GM13976 (cell line): ENCODE measurements around the gene CSPG5.

Experiments
- DNase-seq: peaks from one replicate; pipeline ENCODE4 v3.0.0; 2012; ENCODE audit warnings: low spot score
- CTCF ChIP-seq: IDR thresholded peaks from 2 replicates; pipeline ENCODE4 v1.5.1; 2012; ENCODE audit warnings: borderline replicate concordance, mild to moderate bottlenecking; ENCODE audit not compliant: insufficient read depth; ENCODE audit errors: extremely low read depth, missing control alignments, control extremely low read depth
- in situ Hi-C: fragments of 300-500 bp; cut with MboI; formaldehyde crosslinking; loops from one replicate; pipeline ENCODE4 v1.12.0; 2022; ENCODE audit warnings: low sequenced_read_pairs, mixed read lengths, inconsistent platforms; ENCODE audit not compliant: unreplicated experiment

Gene CSPG5

GRCh38 chr3:47522082-47522987, 56.3 kb downstream of the CSPG5 start:
- TF ChIP-seq CTCF = peak; percentile 85

GRCh38 chr3:47520756-47521155, 57.9 kb downstream of the CSPG5 start:
- TF ChIP-seq CTCF = no peak
- in situ Hi-C loops = loop anchor here (5.0 kb wide), 1 partner anchor 277 kb away; no protein-coding TSS in a partner anchor
- DNase-seq = no peak

More at GRCh38 chr3:47522082-47522987, 56.3 kb downstream of the CSPG5 start:
- in situ Hi-C loops = loop anchor here (5.0 kb wide), 1 partner anchor 275 kb away; no protein-coding TSS in a partner anchor
- peak; percentile 88 for DNase-seq

GRCh38 chr3:47517937-47518336, 60.7 kb downstream of the CSPG5 start:
- TF ChIP-seq CTCF = no peak
- in situ Hi-C loops = no loop called here
- DNase-seq = no peak

DNA sequence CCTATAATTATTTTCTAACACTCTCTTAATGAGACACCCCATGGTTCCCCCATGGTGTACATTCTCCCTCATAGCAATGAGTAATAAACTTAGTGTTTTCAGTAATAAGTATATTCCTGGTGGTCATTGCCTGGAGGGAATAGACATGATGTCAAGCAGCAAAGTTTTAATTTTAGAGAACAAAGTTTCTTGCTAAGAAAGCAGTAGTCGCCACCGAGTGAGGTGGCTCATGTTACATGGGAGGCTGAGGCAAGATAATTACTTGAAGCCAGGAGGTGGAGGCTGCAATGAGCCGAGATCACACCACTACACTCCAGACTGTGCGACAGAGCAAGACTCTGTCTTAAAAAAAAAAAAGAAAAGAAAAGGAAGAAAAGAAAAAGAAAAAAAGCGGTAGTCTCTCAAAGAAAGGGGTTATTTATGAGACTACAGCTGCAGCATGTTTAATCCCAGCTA, 62.8 kb downstream of the CSPG5 start:
- in situ Hi-C loops = no loop called here
- no peak for TF ChIP-seq CTCF

DNA sequence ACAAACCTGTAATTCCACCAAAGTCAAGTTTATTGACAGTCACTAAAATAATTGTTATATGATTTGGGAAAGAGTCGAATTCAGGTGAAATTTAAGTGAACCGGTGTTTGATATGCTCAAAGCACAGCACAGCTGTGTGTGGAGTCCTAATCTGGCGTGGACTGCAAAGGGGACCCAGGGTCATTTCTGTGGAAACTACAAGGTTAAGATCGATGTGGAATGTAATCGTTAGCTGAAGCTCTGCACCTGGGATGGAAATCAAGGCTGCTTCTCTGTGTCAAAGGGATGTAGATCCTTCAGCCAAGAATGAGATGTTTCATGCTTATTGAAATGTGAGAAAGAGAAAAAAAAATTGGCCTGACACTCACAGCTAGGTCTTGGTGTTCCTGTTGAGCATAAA, 63.6 kb downstream of the CSPG5 start:
- TF ChIP-seq CTCF = no peak
- in situ Hi-C loops = no loop called here

More for the DNA sequence above, 62.8 kb downstream of the CSPG5 start:
- DNase-seq = no peak

DNA sequence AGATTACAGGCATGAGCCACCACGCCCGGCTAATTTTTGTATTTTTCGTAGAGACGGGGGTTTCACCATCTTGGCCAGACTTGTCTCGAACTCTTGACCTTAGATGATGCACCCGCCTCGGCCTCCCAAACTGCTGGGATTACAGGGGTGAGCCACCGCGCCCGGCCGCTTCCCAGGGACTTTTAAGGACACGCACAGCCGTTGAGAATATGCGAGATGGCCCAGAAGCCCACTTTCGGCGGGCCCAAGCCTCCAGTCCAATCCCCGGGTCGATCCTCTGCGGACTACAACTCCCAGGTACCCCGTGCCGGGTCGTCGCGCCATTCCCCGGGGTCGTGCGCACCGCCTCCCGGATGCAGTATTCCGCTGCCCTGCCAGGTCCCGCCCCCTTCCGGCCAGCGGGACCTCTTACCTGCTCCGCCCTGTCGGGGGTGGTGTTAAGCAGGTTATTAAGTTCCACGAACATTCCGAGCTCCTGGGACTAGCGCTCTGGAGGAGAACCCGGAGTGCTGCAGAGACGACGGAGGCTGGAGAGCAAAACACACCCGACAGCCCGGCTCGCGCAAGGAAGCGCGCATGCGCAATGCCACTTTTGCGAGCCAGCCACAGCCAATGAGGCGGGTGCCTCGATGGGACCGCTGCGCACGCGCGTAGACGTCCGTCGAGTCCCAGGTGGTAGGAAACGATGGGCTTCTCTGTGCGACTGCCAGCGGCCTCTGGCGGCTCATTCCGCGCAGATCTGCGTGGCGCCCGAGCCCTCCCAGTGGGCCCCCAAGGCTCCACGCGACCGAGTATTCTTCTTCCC, 65.3 kb downstream of the CSPG5 start, which contains the start of gene ELP6:
Gene ELP6, minus strand, starts transcription at position 588 of the 805 bp plus-strand sequence. Its CDS starts 122 bp downstream, at position 466.
- in situ Hi-C loops = no loop called here
- peak; percentile 88 for TF ChIP-seq CTCF

More for the DNA sequence above, 63.6 kb downstream of the CSPG5 start:
- DNase-seq = no peak

More for the DNA sequence above, 65.3 kb downstream of the CSPG5 start, which contains the start of gene ELP6:
- DNase-seq = peak; percentile 98
